HG03354 (cell line): ENCODE results near the gene KYNU.
"Not testable (repeated sequence)": the region's sequence is repeated elsewhere in the genome, so short reads cannot be mapped to it uniquely, and the experiment has no call there.

Source experiments
- ATAC-seq: cut with Tn5 transposase; IDR thresholded peaks from one replicate; pipeline ENCODE4 v1.9.1; 2021; ENCODE audit warnings: mild to moderate bottlenecking; ENCODE audit not compliant: unreplicated experiment, poor library complexity, severe bottlenecking

The KYNU gene

GRCh38 chr2:142877216-142877838 is at the start of gene KYNU:
Gene KYNU (plus strand): TSS chr2:142877664. CDS start chr2:142885368, 7,704 bp downstream.
- ATAC-seq = peak; percentile 71

- no peak for ATAC-seq
Measured at GRCh38 chr2:142834021-142834420, 43.4 kb upstream of the KYNU start.

GRCh38 chr2:142840436-142840835 is 37.0 kb upstream of the KYNU start:
- ATAC-seq = no peak

GRCh38 chr2:142841788-142842187 is 35.7 kb upstream of the KYNU start:
- no peak for ATAC-seq

GRCh38 chr2:142842369-142842768 is 35.1 kb upstream of the KYNU start:
- ATAC-seq = no peak

- ATAC-seq = no peak
Measured at GRCh38 chr2:142843731-142844130, 33.7 kb upstream of the KYNU start.

GRCh38 chr2:142848023-142848606 is 29.3 kb upstream of the KYNU start:
- ATAC-seq = no peak

GRCh38 chr2:142849820-142850219 is 27.6 kb upstream of the KYNU start:
- ATAC-seq = no peak

GRCh38 chr2:142853912-142854311 is 23.6 kb upstream of the KYNU start:
- ATAC-seq = no peak

GRCh38 chr2:142857256-142858164 is 20.0 kb upstream of the KYNU start:
- no peak for ATAC-seq

- ATAC-seq = no peak
Measured at GRCh38 chr2:142858961-142859360, 18.5 kb upstream of the KYNU start.

- no peak for ATAC-seq
Measured at GRCh38 chr2:142862299-142862698, 15.2 kb upstream of the KYNU start.

- ATAC-seq = no peak
Measured at GRCh38 chr2:142862847-142863246, 14.6 kb upstream of the KYNU start.

- no peak for ATAC-seq
Measured at GRCh38 chr2:142863485-142863961, 13.9 kb upstream of the KYNU start.

- ATAC-seq = not testable (repeated sequence)
Measured at GRCh38 chr2:142864605-142865004, 12.9 kb upstream of the KYNU start.

- peak; percentile 97 for ATAC-seq
Measured at GRCh38 chr2:142865924-142866323, 11.5 kb upstream of the KYNU start.

- peak; percentile 40 for ATAC-seq
Measured at GRCh38 chr2:142866426-142866825, 11.0 kb upstream of the KYNU start.

- no peak for ATAC-seq
Measured at GRCh38 chr2:142867136-142867535, 10.3 kb upstream of the KYNU start.

- no peak for ATAC-seq
Measured at GRCh38 chr2:142868229-142868762, 9.2 kb upstream of the KYNU start.

GRCh38 chr2:142869065-142869460 is 8.4 kb upstream of the KYNU start:
- not testable (repeated sequence) for ATAC-seq
